SK-N-SH (cell line): ENCODE results near the gene LSG1.

Source experiments
- MXI1 ChIP-seq: IDR thresholded peaks from 2 replicates; pipeline ENCODE4 v1.6.1; 2012; ENCODE audit warnings: mild to moderate bottlenecking, low read depth, low read length, improper control_type of control experiment
- POLR2AphosphoS5 ChIP-seq: IDR thresholded peaks from 2 replicates; pipeline ENCODE4 v1.6.1; 2012; ENCODE audit warnings: low read depth, low read length
- TAF1 ChIP-seq: IDR thresholded peaks from 2 replicates; pipeline ENCODE4 v1.6.1; 2012; ENCODE audit warnings: low read depth, mild to moderate bottlenecking, low read length, moderate library complexity, borderline replicate concordance
- TF ChIP-seq, protein P1 (sequence below): fragments of 200-600 bp; sonication (generic); IDR thresholded peaks from 2 replicates; pipeline ENCODE4 v1.6.1; 2017; ENCODE audit warnings: antibody characterized with exemption, mild to moderate bottlenecking, moderate library complexity

DNA sequence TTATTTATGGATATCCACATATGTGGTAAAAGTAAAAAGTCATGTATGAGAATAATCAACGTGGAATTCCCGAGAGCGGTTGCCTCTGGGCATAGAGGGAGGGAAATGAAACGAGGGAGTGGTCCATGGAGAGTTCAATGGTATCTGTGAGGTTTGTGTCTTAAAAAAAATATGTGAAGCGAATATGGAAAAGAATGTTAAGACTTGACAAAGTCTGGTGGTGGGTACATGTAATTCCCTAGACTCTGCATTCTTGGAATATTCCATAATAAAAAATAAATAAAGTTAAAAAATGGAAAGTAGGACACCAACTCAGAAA is 42.1 kb upstream of the LSG1 start:
- no peak for TF ChIP-seq MXI1
- TF ChIP-seq, protein P1, sequence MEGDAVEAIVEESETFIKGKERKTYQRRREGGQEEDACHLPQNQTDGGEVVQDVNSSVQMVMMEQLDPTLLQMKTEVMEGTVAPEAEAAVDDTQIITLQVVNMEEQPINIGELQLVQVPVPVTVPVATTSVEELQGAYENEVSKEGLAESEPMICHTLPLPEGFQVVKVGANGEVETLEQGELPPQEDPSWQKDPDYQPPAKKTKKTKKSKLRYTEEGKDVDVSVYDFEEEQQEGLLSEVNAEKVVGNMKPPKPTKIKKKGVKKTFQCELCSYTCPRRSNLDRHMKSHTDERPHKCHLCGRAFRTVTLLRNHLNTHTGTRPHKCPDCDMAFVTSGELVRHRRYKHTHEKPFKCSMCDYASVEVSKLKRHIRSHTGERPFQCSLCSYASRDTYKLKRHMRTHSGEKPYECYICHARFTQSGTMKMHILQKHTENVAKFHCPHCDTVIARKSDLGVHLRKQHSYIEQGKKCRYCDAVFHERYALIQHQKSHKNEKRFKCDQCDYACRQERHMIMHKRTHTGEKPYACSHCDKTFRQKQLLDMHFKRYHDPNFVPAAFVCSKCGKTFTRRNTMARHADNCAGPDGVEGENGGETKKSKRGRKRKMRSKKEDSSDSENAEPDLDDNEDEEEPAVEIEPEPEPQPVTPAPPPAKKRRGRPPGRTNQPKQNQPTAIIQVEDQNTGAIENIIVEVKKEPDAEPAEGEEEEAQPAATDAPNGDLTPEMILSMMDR: no peak
- no peak for TF ChIP-seq POLR2AphosphoS5
- no peak for TF ChIP-seq TAF1
